IMR-90 (cell line): ENCODE data around the gene IMMT. TPM values are rescaled to one million over a fixed set of nuclear protein-coding genes. Genes with fewer than 3 reads are reported as not detected.

ENCODE experiments used
- ATAC-seq: fragments of 200-7000 bp; cut with Tn5 transposase; 2 replicates; pipeline ENCODE4 v1.9.1; 2020; ENCODE audit warnings: low read depth, mild to moderate bottlenecking, moderate library complexity
- BruUV-seq: library from RNA; stranded (reverse); fragments of 400-500 nt; replicated peaks from 2 replicates; lab custom pipeline; 2021; lab: Mats Ljungman, UMichigan
- CTCF ChIA-PET: fragments of 300-600 bp; formaldehyde crosslinking; extraction: SDS; loops from one replicate; lab custom pipeline; 2021; ENCODE audit warnings: antibody characterized with exemption; lab: Yijun Ruan, JAX
- POLR2A ChIA-PET: fragments of 300-600 bp; sonication (Branson Sonifier 250); formaldehyde crosslinking; loops from one replicate; lab custom pipeline; 2022; ENCODE audit warnings: antibody characterized with exemption; ENCODE audit not compliant: unreplicated experiment; lab: Charles Lee
- DNase-seq: peaks from one replicate; pipeline ENCODE4 v3.0.0; 2013
- H2AFZ ChIP-seq: replicated peaks from 2 replicates; pipeline ENCODE3; 2013; ENCODE audit warnings: low read length, mild to moderate bottlenecking; ENCODE audit not compliant: poor library complexity
- H2AK5ac ChIP-seq: 2 replicates; pipeline ENCODE4 v1.6.1; 2013; ENCODE audit warnings: low read depth, low read length, inconsistent platforms
- H2AK9ac ChIP-seq: replicated peaks from 2 replicates; pipeline ENCODE3; 2013; ENCODE audit warnings: mild to moderate bottlenecking, low read depth, low read length, moderate library complexity; ENCODE audit not compliant: poor library complexity
- H2BK120ac ChIP-seq: 2 replicates; pipeline ENCODE4 v1.6.1; 2013; ENCODE audit warnings: low read depth, low read length, inconsistent platforms
- H2BK15ac ChIP-seq: 3 replicates; pipeline ENCODE4 v1.6.1; 2013; ENCODE audit warnings: low read depth, low read length, inconsistent platforms
- H2BK20ac ChIP-seq: 2 replicates; pipeline ENCODE4 v1.6.1; 2013; ENCODE audit warnings: low read depth, mild to moderate bottlenecking, inconsistent platforms, low read length, moderate library complexity
- H2BK5ac ChIP-seq: 2 replicates; pipeline ENCODE4 v1.6.1; 2013; ENCODE audit warnings: mild to moderate bottlenecking, low read depth, low read length, inconsistent platforms; ENCODE audit not compliant: poor library complexity, severe bottlenecking
- H3K14ac ChIP-seq: replicated peaks from 2 replicates; pipeline ENCODE4 v1.6.1; 2013; ENCODE audit warnings: low read depth, low read length, inconsistent platforms
- H3K18ac ChIP-seq: 2 replicates; pipeline ENCODE4 v1.6.1; 2013; ENCODE audit warnings: low read depth, low read length, control low read depth
- H3K23ac ChIP-seq: 2 replicates; pipeline ENCODE4 v1.6.1; 2013; ENCODE audit warnings: low read depth, low read length, inconsistent platforms
- H3K27ac ChIP-seq: 2 replicates; pipeline ENCODE4 v1.5.1; 2013; ENCODE audit warnings: mild to moderate bottlenecking, control low read depth, low read length; ENCODE audit not compliant: insufficient read depth
- H3K27me3 ChIP-seq: 2 replicates; pipeline ENCODE4 v1.6.1; 2013; ENCODE audit warnings: low read length; ENCODE audit not compliant: control insufficient read depth, insufficient read depth
- H3K36me3 ChIP-seq: 2 replicates; pipeline ENCODE4 v1.6.1; 2013; ENCODE audit warnings: low read length, mixed read lengths; ENCODE audit not compliant: control insufficient read depth, insufficient read depth
- H3K4ac ChIP-seq: 2 replicates; pipeline ENCODE4 v1.6.1; 2013; ENCODE audit warnings: low read depth, low read length, inconsistent platforms
- H3K4me1 ChIP-seq: 2 replicates; pipeline ENCODE4 v1.6.1; 2013; ENCODE audit warnings: low read length, mixed read lengths; ENCODE audit not compliant: control insufficient read depth, insufficient read depth
- H3K4me2 ChIP-seq: 2 replicates; pipeline ENCODE4 v1.6.1; 2013; ENCODE audit warnings: low read depth, mild to moderate bottlenecking, control low read depth, low read length, moderate library complexity
- H3K4me3 ChIP-seq: 2 replicates; pipeline ENCODE4 v1.5.1; 2013; ENCODE audit warnings: low read depth, mild to moderate bottlenecking, control low read depth, low read length, moderate library complexity; ENCODE audit not compliant: insufficient read depth
- H3K56ac ChIP-seq: 2 replicates; pipeline ENCODE4 v1.6.1; 2013; ENCODE audit warnings: low read length, inconsistent platforms; ENCODE audit not compliant: insufficient read depth; ENCODE audit errors: extremely low read depth
- H3K79me1 ChIP-seq, 2 experiments: 2 replicates each; pipeline ENCODE4 v1.6.1; 2013; ENCODE audit warnings: low read length in 2 of 2, inconsistent platforms in 1 of 2, low read depth in 1 of 2
- H3K9ac ChIP-seq: 2 replicates; pipeline ENCODE4 v1.6.1; 2013; ENCODE audit warnings: low read depth, low read length, control low read depth
- H3K9me1 ChIP-seq: 2 replicates; pipeline ENCODE4 v1.6.1; 2013; ENCODE audit warnings: low read length, inconsistent platforms; ENCODE audit not compliant: insufficient read depth
- H3K9me3 ChIP-seq: 2 replicates; pipeline ENCODE4 v1.6.1; 2013; ENCODE audit warnings: low read length; ENCODE audit not compliant: control insufficient read depth, insufficient read depth
- H4K20me1 ChIP-seq: 2 replicates; pipeline ENCODE4 v1.6.1; 2013; ENCODE audit warnings: low read length, inconsistent platforms; ENCODE audit not compliant: insufficient read depth
- H4K5ac ChIP-seq: 2 replicates; pipeline ENCODE4 v1.6.1; 2013; ENCODE audit warnings: mild to moderate bottlenecking, low read depth, low read length, control low read depth
- H4K8ac ChIP-seq, 2 experiments: 2 replicates each; pipeline ENCODE4 v1.6.1; 2013; ENCODE audit warnings: low read depth in 2 of 2, low read length in 2 of 2, control low read depth in 1 of 2, inconsistent platforms in 1 of 2
- H4K91ac ChIP-seq: 2 replicates; pipeline ENCODE4 v1.6.1; 2013; ENCODE audit warnings: low read depth, low read length, inconsistent platforms; ENCODE audit not compliant: insufficient read depth
- CHD1 ChIP-seq: IDR thresholded peaks from 2 replicates; pipeline ENCODE4 v1.6.1; 2012; ENCODE audit warnings: low read depth, low read length, improper control_type of control experiment
- CTCF ChIP-seq: conservative IDR thresholded peaks from 2 replicates; pipeline ENCODE4 v1.5.1; 2012; ENCODE audit warnings: mild to moderate bottlenecking, low read depth, low read length, improper control_type of control experiment
- ELK1 ChIP-seq: fragments of 150-350 bp; IDR thresholded peaks from 2 replicates; pipeline ENCODE4 v1.6.1; 2016; ENCODE audit warnings: low read depth, mild to moderate bottlenecking, low read length, moderate library complexity, borderline replicate concordance
- FOS ChIP-seq: fragments of 150-350 bp; IDR thresholded peaks from 2 replicates; pipeline ENCODE4 v1.6.1; 2016; ENCODE audit warnings: low read depth, low read length
- MAFK ChIP-seq: IDR thresholded peaks from 2 replicates; pipeline ENCODE4 v1.6.1; 2012; ENCODE audit warnings: low read depth, low read length, improper control_type of control experiment
- MXI1 ChIP-seq: IDR thresholded peaks from 2 replicates; pipeline ENCODE4 v1.6.1; 2012; ENCODE audit warnings: low read depth, mild to moderate bottlenecking, low read length, moderate library complexity, borderline replicate concordance
- NFE2L2 ChIP-seq: fragments of 150-350 bp; IDR thresholded peaks from 2 replicates; pipeline ENCODE4 v1.6.1; 2016; ENCODE audit warnings: low read depth, mild to moderate bottlenecking, low read length
- POLR2A ChIP-seq: IDR thresholded peaks from 2 replicates; pipeline ENCODE4 v1.6.1; 2012; ENCODE audit warnings: mild to moderate bottlenecking, low read depth, low read length
- RAD21 ChIP-seq: IDR thresholded peaks from 2 replicates; pipeline ENCODE4 v1.6.1; 2012; ENCODE audit warnings: low read length, improper control_type of control experiment
- RCOR1 ChIP-seq: IDR thresholded peaks from 2 replicates; pipeline ENCODE4 v1.6.1; 2012; ENCODE audit warnings: mild to moderate bottlenecking, low read length, improper control_type of control experiment; ENCODE audit not compliant: insufficient replicate concordance
- RFX5 ChIP-seq: IDR thresholded peaks from 2 replicates; pipeline ENCODE4 v1.8.0; 2012; ENCODE audit warnings: low read depth, mild to moderate bottlenecking, low read length, moderate library complexity
- SMC3 ChIP-seq: fragments of 150-350 bp; IDR thresholded peaks from 2 replicates; pipeline ENCODE4 v1.6.1; 2016; ENCODE audit warnings: low read depth, mild to moderate bottlenecking, antibody characterized with exemption, low read length, moderate library complexity
- USF2 ChIP-seq: fragments of 150-350 bp; IDR thresholded peaks from 2 replicates; pipeline ENCODE4 v1.6.1; 2017; ENCODE audit warnings: mild to moderate bottlenecking, antibody characterized with exemption, low read length, low read depth
- WGBS, 2 experiments: methylation state at CpG; one replicate each; pipeline versions ENCODE4 v1.1.5 to v1.1.7; 2013; ENCODE audit warnings: missing lambda C conversion rate in 2 of 2; ENCODE audit not compliant: insufficient read length in 1 of 2; ENCODE audit errors: extremely low coverage in 2 of 2; 5-methylcytosine and 5-hydroxymethylcytosine counted together
- dilution Hi-C: fragments of 300-500 bp; cut with HindIII; formaldehyde crosslinking; loops from one replicate; pipeline ENCODE4 v1.14.3; 2018; ENCODE audit warnings: low sequenced_read_pairs; ENCODE audit not compliant: unreplicated experiment
- in situ Hi-C: fragments of 300-500 bp; cut with MboI; formaldehyde crosslinking; loops from 3 replicates; pipeline ENCODE4 v1.14.3; 2019; ENCODE audit warnings: low sequenced_read_pairs, inconsistent platforms, mixed read lengths
- intact Hi-C: fragments of 100-400 bp; cut with micrococcal nuclease; formaldehyde crosslinking; loops from 2 replicates; pipeline ENCODE4 v1.10.0; 2022
- polyA plus RNA-seq, 3 experiments: library from polyadenylated mRNA; depleted of rRNA; stranded (reverse); fragments of >200 nt; gene quantifications; 2 replicates each; pipeline ENCODE4 v1.2.3, GENCODE V29; 2012; ENCODE audit warnings: low replicate concordance in 1 of 3
- total RNA-seq: library from RNA; depleted of rRNA; stranded (reverse); fragments of >200 nt; gene quantifications from 2 replicates; pipeline ENCODE4 v1.2.3, GENCODE V29; 2012

Gene IMMT
- total and polyA plus RNA-seq, 2 of the 4 experiments (the other 2 are of a cell fraction): 50.5 to 87.3 TPM

GRCh38 chr2:86241611-86242010, 46.3 kb upstream of the IMMT start:
- no peak for ATAC-seq
- dilution Hi-C loops (no loop called here), in situ Hi-C loops (no loop called here), intact Hi-C loops (no loop called here)
- no peak overlapping the region for H4K8ac ChIP-seq
- no peak overlapping the region for H3K14ac ChIP-seq
- peak overlapping the region; percentile 28 for H2AK9ac ChIP-seq
- no peaks in the 10 kb centered on the region for H3K9me1 ChIP-seq
- ChIA-PET CTCF (no interaction called here), POLR2A (no interaction called here)
- H4K91ac ChIP-seq: no peak overlapping the region
- peaks cover 38% of the 10 kb centered on the region for H3K27me3 ChIP-seq
- H3K27ac ChIP-seq: no peak overlapping the region
- H3K9ac ChIP-seq: no peak overlapping the region
- H2AK5ac ChIP-seq: no peak overlapping the region
- TF ChIP-seq ELK1 (no peak), FOS (no peak), CTCF (no peak), MXI1 (no peak), POLR2A (no peak), MAFK (no peak), SMC3 (no peak), RCOR1 (no peak), NFE2L2 (no peak), USF2 (no peak), RFX5 (no peak), CHD1 (no peak), RAD21 (no peak)
- H4K5ac ChIP-seq: no peak overlapping the region
- no peak overlapping the region for H2BK120ac ChIP-seq
- H3K79me1 ChIP-seq: no peaks in the 10 kb centered on the region
- H3K4ac ChIP-seq: no peak overlapping the region
- H2BK5ac ChIP-seq: no peak overlapping the region
- H2AFZ ChIP-seq: peak overlapping the region; percentile 43
- no peaks in the 10 kb centered on the region; the same call in 1 of the 2 replicates for H3K9me3 ChIP-seq
- WGBS, 2 experiments: 70% methylated on average over 2 of the region's 6 CpGs; no CpG with 5 or more reads in 1 of the 2 experiments
- no peak overlapping the region for H2BK15ac ChIP-seq
- H3K36me3 ChIP-seq: no peaks in the 10 kb centered on the region
- H3K4me3 ChIP-seq: no peak overlapping the region
- H4K20me1 ChIP-seq: no peaks in the 10 kb centered on the region
- no peak overlapping the region for H3K18ac ChIP-seq
- no peak overlapping the region for H2BK20ac ChIP-seq
- no peak overlapping the region for H3K4me2 ChIP-seq
- H3K4me1 ChIP-seq: no peaks in the 10 kb centered on the region
- H3K56ac ChIP-seq: no peak overlapping the region
- DNase-seq: no peak
- no TSS peak for BruUV-seq
- no peak overlapping the region for H3K23ac ChIP-seq
